CD4-positive, alpha-beta memory T cell (primary cell): ENCODE results near the gene RAB26. TPM values are rescaled to one million over a fixed set of nuclear protein-coding genes. Genes with fewer than 3 reads are reported as not detected.
"Not testable (repeated sequence)": the region's sequence is repeated elsewhere in the genome, so short reads cannot be mapped to it uniquely, and the experiment has no call there.

ENCODE experiments used
- CTCF ChIA-PET: fragments of 350-600 bp; sonication (Branson Sonifier 250); formaldehyde crosslinking; loops from one replicate; lab custom pipeline; 2021; ENCODE audit warnings: inconsistent platforms; ENCODE audit not compliant: partially characterized antibody; lab: Charles Lee
- POLR2A ChIA-PET: fragments of 350-600 bp; sonication (Branson Sonifier 250); formaldehyde crosslinking; loops from one replicate; lab custom pipeline; 2021; ENCODE audit not compliant: partially characterized antibody; lab: Charles Lee
- DNase-seq, 5 donors: peaks; one replicate each; pipeline versions ENCODE4 v3.0.0 to v3.0.0-alpha.2; 2020 to 2022; ENCODE audit warnings: mixed read lengths in 1 of 5
- H3K27ac ChIP-seq: one replicate; pipeline ENCODE4 v1.7.0; 2013; ENCODE audit warnings: low read depth, low read length
- H3K27me3 ChIP-seq: 2 replicates; pipeline ENCODE4 v1.7.0; 2013; ENCODE audit warnings: mild to moderate bottlenecking, low read length, moderate library complexity; ENCODE audit not compliant: insufficient read depth
- H3K36me3 ChIP-seq: 2 replicates; pipeline ENCODE4 v1.7.0; 2013; ENCODE audit warnings: mild to moderate bottlenecking, low read length, moderate library complexity; ENCODE audit not compliant: insufficient read depth
- H3K4me1 ChIP-seq: 2 replicates; pipeline ENCODE4 v1.7.0; 2013; ENCODE audit warnings: mild to moderate bottlenecking, low read length, moderate library complexity; ENCODE audit not compliant: insufficient read depth
- H3K4me3 ChIP-seq, 2 donors: one replicate each; pipeline ENCODE4 v1.7.0; 2013; ENCODE audit warnings: low read length in 2 of 2, mild to moderate bottlenecking in 1 of 2
- H3K9me3 ChIP-seq, 2 donors: one replicate each; pipeline ENCODE4 v1.7.0; 2013; ENCODE audit warnings: low read length in 2 of 2, control low read depth in 1 of 2; ENCODE audit not compliant: control insufficient read depth in 1 of 2
- H3K27ac Mint-ChIP-seq, 7 donors: one replicate each; pipeline ENCODE4 v1.8.0; 2020 to 2021; ENCODE audit warnings: mixed read lengths in 7 of 7, mild to moderate bottlenecking in 6 of 7, inconsistent platforms in 3 of 7, moderate library complexity in 3 of 7
- H3K27me3 Mint-ChIP-seq, 2 donors: one replicate each; pipeline ENCODE4 v1.8.0; 2020 to 2021; ENCODE audit warnings: mixed read lengths in 2 of 2
- H3K36me3 Mint-ChIP-seq, 2 donors: one replicate each; pipeline ENCODE4 v1.8.0; 2020 to 2021; ENCODE audit warnings: mixed read lengths in 2 of 2, inconsistent platforms in 1 of 2, mild to moderate bottlenecking in 1 of 2
- H3K4me1 Mint-ChIP-seq, 4 donors: one replicate each; pipeline ENCODE4 v1.8.0; 2020 to 2021; ENCODE audit warnings: mixed read lengths in 4 of 4, mild to moderate bottlenecking in 1 of 4
- H3K4me3 Mint-ChIP-seq, 8 donors: one replicate each; pipeline ENCODE4 v1.8.0; 2020 to 2021; ENCODE audit warnings: mixed read lengths in 8 of 8, mild to moderate bottlenecking in 7 of 8, moderate library complexity in 6 of 8, inconsistent platforms in 3 of 8
- H3K9me3 Mint-ChIP-seq, 8 donors: one replicate each; pipeline ENCODE4 v1.8.0; 2020 to 2021; ENCODE audit warnings: mixed read lengths in 8 of 8, mild to moderate bottlenecking in 5 of 8, inconsistent platforms in 3 of 8, moderate library complexity in 1 of 8
- intact Hi-C: fragments of 100-400 bp; cut with micrococcal nuclease; formaldehyde crosslinking; loops from one replicate; pipeline ENCODE4 v1.15.1; 2023
- polyA plus RNA-seq, 2 donors: library from polyadenylated mRNA; unstranded; fragments of 300-500 nt; fragmentation: Illumina TruSeq; gene quantifications; one replicate each; pipeline ENCODE4 v1.2.3, GENCODE V29; 2021
- total RNA-seq, 2 experiments: library from RNA; stranded (reverse); gene quantifications; one replicate each; pipeline ENCODE4 v1.2.3, GENCODE V29; 2021

The RAB26 gene
- total and polyA plus RNA-seq, 4 experiments from 2014 or later, result 0.44 to 0.77 (median 0.52) TPM; not detected in 1

DNA sequence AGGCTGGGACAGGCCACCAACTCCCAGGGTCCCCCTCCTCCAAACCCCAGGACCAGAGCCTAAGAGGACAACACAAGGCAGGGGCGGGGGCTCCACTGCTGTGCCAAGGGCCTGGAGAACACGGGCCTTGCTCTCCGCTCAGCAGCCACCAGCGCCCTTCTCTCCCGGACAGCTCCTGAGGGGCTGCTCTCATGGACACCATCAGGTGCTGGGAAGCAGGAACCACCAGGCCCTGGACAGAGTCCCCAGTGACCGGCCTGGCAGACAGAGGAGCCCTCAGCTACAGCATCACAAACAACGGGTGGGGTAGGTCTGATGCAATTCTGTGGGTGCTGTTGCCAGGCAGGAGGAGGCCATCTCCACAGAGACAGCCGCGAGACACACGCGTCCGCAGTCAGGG, 14.6 kb upstream of the RAB26 start:
- H3K27ac Mint-ChIP-seq, H3K36me3 Mint-ChIP-seq, POLR2A ChIA-PET, CTCF ChIA-PET, H3K9me3 Mint-ChIP-seq, intact Hi-C loops, DNase-seq, H3K36me3 ChIP-seq, H3K27ac ChIP-seq, H3K27me3 ChIP-seq, H3K4me3 ChIP-seq, H3K27me3 Mint-ChIP-seq, H3K9me3 ChIP-seq: not testable (repeated sequence)
- Mint-ChIP-seq H3K4me1 (peaks cover 7 to 21% (median 8%) of the 10 kb centered on the region in 4 donors), H3K4me3 (peak overlapping the region in 1 of 8 donors; percentile 21)
- peaks cover 11% of the 10 kb centered on the region for H3K4me1 ChIP-seq

DNA sequence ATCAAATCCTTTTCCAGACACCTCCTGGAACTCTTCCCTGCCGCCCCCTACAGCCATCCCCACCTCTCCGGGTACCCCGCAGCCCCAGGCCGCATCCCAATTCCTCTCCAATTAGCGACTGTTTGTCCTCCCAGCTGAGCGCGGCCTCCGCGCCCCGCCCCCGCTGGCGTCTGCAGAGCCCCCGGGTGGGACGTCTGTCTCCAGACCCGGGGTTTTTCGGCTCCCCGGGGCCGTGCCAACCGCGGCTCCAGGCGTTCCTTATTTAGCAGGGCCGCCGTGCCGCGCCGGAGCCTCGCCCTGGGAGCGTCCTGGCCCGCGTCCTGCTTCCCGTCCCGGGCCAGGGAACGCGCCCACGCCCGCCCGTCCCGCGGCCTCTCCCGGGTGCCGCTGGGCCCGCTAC, 13.4 kb upstream of the RAB26 start:
- H3K4me1 Mint-ChIP-seq, result peaks cover 7 to 21% (median 8%) of the 10 kb centered on the region in 4 donors
- H3K9me3 Mint-ChIP-seq, H3K36me3 Mint-ChIP-seq, H3K36me3 ChIP-seq, POLR2A ChIA-PET, H3K27me3 ChIP-seq, H3K4me1 ChIP-seq, H3K27ac ChIP-seq, H3K9me3 ChIP-seq, H3K4me3 ChIP-seq, intact Hi-C loops, CTCF ChIA-PET, H3K27me3 Mint-ChIP-seq: not testable (repeated sequence)
- peak overlapping the region in 4 of 7 donors; percentile 29 to 81 (median 48) for H3K27ac Mint-ChIP-seq
- DNase-seq, result peak in 3 of 5 donors; percentile 19 to 37 (median 25)
- peak overlapping the region; percentile 43 to 86 (median 79) for H3K4me3 Mint-ChIP-seq

DNA sequence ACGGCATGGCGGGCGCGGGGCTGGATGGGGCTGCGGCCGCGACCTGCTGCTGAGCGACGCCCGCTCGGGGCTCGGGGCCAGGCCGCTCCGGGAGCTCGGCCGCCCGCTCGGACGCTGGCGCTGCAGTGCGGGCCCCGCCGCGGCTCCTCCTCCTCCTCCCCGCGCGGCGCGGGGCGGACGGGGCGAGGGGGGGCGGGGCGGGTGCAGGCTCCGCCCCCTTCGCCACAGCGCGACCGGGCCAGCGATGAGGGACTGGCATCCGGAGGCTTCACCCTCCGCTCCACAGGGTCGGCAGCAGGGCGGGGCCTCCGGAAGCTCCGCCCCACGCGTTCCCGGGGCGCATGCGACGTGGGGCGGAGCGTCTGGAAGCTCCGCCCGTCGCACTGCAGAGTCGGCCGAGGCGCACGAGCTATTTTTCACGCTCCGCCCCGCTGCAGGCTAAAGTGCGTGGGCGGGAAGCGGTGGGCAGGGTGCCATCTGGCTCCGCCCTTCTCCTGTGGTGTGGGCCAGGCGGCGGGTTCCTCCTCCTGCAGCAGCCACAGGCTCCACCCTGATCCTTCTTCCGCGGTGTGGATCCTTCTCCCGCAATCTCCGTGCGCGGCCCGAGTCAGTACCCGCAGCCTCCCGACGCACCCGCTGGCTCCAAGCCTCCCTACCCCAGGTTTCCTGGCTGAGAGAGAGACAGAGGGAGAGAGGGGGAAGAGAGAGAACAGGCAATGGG, 12.5 kb upstream of the RAB26 start, which contains the start of gene PKD1:
TSS of gene PKD1 (minus strand) at position 129 of the 721 bp plus-strand sequence. CDS start 209 bp downstream, outside the sequence.
- not testable (repeated sequence) for H3K36me3 Mint-ChIP-seq, H3K9me3 Mint-ChIP-seq, H3K4me1 ChIP-seq, H3K9me3 ChIP-seq, H3K27me3 ChIP-seq, H3K27me3 Mint-ChIP-seq, H3K36me3 ChIP-seq
- Mint-ChIP-seq H3K4me1 (peaks cover 8 to 27% (median 12%) of the 10 kb centered on the region in 4 donors), H3K27ac (peak within 1 kb of the TSS; percentile 92 to 98 (median 98)), H3K4me3 (peak within 1 kb of the TSS; percentile 85 to 94 (median 90))
- peak; percentile 94 to 100 (median 99) for DNase-seq
- Histone ChIP-seq H3K4me3 (peak within 1 kb of the TSS in 1 of 2 donors; percentile 43), H3K27ac (peak within 1 kb of the TSS; percentile 55)
- intact Hi-C loops, result loop anchor here (2.0 kb wide), 1 partner anchor 19 kb away; the partner anchor contains the start of gene TRAF7
- POLR2A ChIA-PET, result interaction anchor here (0.5 to 1.4 kb wide), 7 partner anchors 19 to 172 kb away, joined by 3 to 14 read pairs (median 4); partner anchors contain the start of genes GFER, NTHL1, RPS2 and TBL3
- CTCF ChIA-PET, result interaction anchor here (0.6 kb wide), 2 partner anchors 12 to 17 kb away, joined by 3 to 4 read pairs; no protein-coding TSS in a partner anchor

DNA sequence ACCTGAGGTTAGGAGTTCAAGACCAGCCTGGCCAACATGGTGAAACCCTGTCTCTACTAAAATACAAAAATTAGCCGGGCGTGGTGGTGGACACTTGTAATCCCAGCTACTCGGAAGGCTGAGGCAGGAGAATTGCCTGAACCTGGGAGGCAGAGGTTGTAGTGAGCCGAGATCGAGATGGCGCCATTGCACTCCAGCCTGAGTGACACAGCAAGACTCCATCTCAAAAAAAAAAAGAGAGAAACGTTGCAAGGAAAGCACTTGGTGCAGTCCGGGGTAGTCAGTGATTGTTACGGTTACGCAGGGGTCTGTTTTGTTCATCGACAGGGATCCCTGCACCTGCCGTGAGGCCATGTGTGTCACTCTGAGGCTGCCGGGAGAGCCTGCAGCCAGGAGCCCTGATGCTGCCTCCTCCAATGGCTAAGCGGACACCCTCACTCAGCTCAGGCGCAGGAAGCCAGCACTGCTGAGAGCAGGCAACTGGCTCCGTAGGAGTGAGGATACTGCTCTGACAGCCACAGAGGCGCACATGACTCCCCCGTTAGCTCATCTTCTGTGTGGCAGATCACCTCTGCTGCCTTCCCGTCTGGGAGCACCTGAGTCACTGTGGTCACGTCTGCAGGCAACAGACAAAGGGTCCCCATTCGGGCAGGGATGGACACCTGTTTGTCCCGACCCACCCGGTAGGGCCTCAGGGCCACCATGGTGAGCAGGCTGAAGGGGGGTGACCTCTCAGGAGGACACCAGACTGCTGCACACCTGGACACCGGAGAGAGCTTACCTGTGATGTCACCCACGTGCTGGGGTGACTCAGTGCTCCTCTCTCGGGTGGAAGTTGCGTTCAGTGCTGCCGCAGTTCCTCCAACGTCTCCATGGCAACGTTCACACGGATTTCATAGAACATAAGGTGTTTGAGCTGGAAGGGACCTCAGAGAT, 5.2 kb upstream of the RAB26 start:
- ChIA-PET CTCF (interaction anchor here (0.6 to 1.5 kb wide), 7 partner anchors 10 to 278 kb away, joined by 3 to 6 read pairs (median 3); partner anchors contain the start of gene TRAF7), POLR2A (interaction anchor here (0.6 to 1.5 kb wide), 3 partner anchors 10 to 116 kb away, joined by 4 to 7 read pairs (median 5); partner anchors contain the start of genes NHERF2 and TRAF7)
- no peak overlapping the region for H3K27ac ChIP-seq
- no peaks in the 10 kb centered on the region for H3K9me3 Mint-ChIP-seq
- H3K36me3 ChIP-seq, result no peaks in the 10 kb centered on the region
- peaks cover 2 to 12% (median 4%) of the 10 kb centered on the region in 4 donors for H3K4me1 Mint-ChIP-seq
- H3K9me3 ChIP-seq, result no peaks in the 10 kb centered on the region
- intact Hi-C loops, result no loop called here
- peaks cover 8% of the 10 kb centered on the region for H3K4me1 ChIP-seq
- no peaks in the 10 kb centered on the region for H3K27me3 Mint-ChIP-seq
- no peaks in the 10 kb centered on the region for H3K27me3 ChIP-seq
- H3K27ac Mint-ChIP-seq, result peak overlapping the region in 1 of 7 donors; percentile 36
- H3K4me3 Mint-ChIP-seq, result no peak overlapping the region
- no peak overlapping the region for H3K4me3 ChIP-seq
- no peaks in the 10 kb centered on the region for H3K36me3 Mint-ChIP-seq
- DNase-seq, result peak in 1 of 5 donors; percentile 41

DNA sequence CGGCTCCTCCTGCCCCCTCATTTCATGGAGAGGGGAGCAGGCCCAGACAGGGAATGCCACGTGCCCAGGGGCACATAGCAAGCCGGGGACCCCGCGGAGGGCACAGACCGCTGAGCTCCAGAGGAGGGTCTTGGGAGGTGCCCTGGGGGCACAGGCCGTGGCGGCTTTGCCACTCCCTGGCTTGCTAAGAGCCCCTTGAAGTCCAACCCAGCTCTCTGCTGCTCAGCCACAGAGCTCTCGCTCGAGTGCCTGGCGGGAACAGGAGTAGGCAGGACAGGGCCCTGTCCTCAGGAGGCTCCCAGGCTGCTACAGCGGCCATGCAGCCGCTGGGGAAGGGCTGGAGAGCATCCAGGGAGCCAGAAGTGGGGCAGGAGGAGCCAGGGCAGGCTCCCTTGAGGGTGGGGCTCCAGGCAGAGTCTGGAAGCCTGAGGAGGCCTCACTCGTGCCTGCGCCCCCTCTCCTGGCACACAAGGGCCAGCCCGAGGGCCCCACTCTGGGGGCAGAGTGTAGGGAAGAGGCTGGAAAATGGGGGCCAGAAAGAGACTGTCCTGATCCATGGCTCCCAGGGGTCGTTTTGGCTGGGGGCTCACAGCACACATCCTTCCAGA, 4.4 kb upstream of the RAB26 start:
- ChIA-PET POLR2A (interaction anchor here (0.6 to 1.5 kb wide), 3 partner anchors 9 to 117 kb away, joined by 4 to 7 read pairs (median 5); partner anchors contain the start of genes NHERF2 and TRAF7), CTCF (interaction anchor here (0.6 to 1.5 kb wide), 6 partner anchors 9 to 279 kb away, joined by 3 to 6 read pairs (median 3); partner anchors contain the start of gene TRAF7)
- Histone ChIP-seq H3K4me1 (peaks cover 10% of the 10 kb centered on the region), H3K27me3 (no peaks in the 10 kb centered on the region), H3K27ac (no peak overlapping the region), H3K9me3 (no peaks in the 10 kb centered on the region), H3K36me3 (no peaks in the 10 kb centered on the region), H3K4me3 (no peak overlapping the region)
- Mint-ChIP-seq H3K27ac (no peak overlapping the region), H3K9me3 (no peaks in the 10 kb centered on the region), H3K4me3 (no peak overlapping the region), H3K4me1 (peaks cover 2 to 12% (median 4%) of the 10 kb centered on the region in 4 donors), H3K27me3 (no peaks in the 10 kb centered on the region), H3K36me3 (no peaks in the 10 kb centered on the region)
- peak in 1 of 5 donors; percentile 43 for DNase-seq
- intact Hi-C loops, result no loop called here

DNA sequence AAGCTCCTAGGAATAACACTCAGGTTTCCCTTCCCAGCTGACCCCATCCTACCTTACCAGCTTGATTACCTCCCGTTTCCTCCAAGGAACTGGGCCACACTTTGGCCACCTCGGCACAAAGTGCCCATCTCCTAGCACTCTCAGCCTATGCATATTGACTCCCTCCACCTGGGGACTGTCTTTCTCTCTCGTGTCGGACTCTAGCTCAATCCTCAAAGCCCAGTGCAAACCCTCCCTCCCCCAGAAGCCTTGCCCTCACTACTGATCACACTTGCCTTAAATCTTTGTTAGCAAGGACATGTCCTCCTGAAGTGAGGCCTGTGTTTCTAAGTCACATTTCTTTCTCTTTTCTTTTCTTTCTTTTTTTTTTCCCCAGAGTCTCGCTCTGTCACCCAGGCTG, 2.6 kb upstream of the RAB26 start:
- Histone ChIP-seq H3K36me3 (no peaks in the 10 kb centered on the region), H3K27me3 (no peaks in the 10 kb centered on the region), H3K9me3 (no peaks in the 10 kb centered on the region), H3K27ac (no peak overlapping the region), H3K4me3 (no peak overlapping the region), H3K4me1 (peaks cover 25% of the 10 kb centered on the region)
- Mint-ChIP-seq H3K4me3 (no peak overlapping the region), H3K27me3 (no peaks in the 10 kb centered on the region), H3K27ac (peak overlapping the region in 1 of 7 donors; percentile 3), H3K36me3 (no peaks in the 10 kb centered on the region), H3K9me3 (no peaks in the 10 kb centered on the region), H3K4me1 (peaks cover 0 to 14% (median 5%) of the 10 kb centered on the region in 4 donors)
- POLR2A ChIA-PET, result interaction anchor here (3.0 kb wide), 1 partner anchor 9 kb away, joined by 26 read pairs; the partner anchor contains the start of gene TRAF7
- CTCF ChIA-PET, result interaction anchor here (0.7 to 2.2 kb wide), 3 partner anchors 9 to 124 kb away, joined by 3 to 9 read pairs (median 3); no protein-coding TSS in a partner anchor
- intact Hi-C loops, result no loop called here
- no peak for DNase-seq
